GM12864 (cell line): ENCODE data around the gene SMARCC1.

Source experiments
- DNase-seq: peaks from one replicate; pipeline ENCODE4 v3.0.0-alpha.2; 2011; ENCODE audit warnings: low read depth
- H3K4me3 ChIP-seq: 2 replicates; pipeline ENCODE4 v1.5.1; 2011; ENCODE audit warnings: mild to moderate bottlenecking, low read depth, low read length, control low read depth
- TF ChIP-seq, protein P1 (sequence below): IDR thresholded peaks from 2 replicates; pipeline ENCODE4 v1.5.1; 2011; ENCODE audit warnings: low read depth, mild to moderate bottlenecking, moderate library complexity, low read length, control low read depth, inconsistent platforms; ENCODE audit errors: missing control alignments

The SMARCC1 gene

DNA sequence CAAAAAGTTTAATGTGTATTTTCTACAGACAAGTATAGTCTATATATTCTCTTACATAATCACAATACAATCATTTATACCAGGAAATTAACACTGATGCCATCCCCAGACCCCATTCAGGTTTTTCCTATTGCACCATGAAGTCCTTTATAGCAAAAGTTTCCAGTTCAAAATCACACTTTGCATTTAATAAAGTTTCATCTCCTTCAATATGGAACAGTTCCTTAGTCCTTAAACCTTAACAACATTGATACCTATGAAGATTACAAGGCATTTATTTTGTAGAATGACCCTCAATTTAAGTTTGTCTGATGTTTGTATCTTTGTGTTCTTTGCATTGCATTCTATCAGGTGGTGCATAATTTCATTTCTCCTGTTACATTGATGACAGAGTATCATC lies 2.0 kb upstream of the SMARCC1 start:
- DNase-seq, result no peak
- no peak overlapping the region; the same call in 1 of the 2 replicates for H3K4me3 ChIP-seq
- TF ChIP-seq, protein P1, sequence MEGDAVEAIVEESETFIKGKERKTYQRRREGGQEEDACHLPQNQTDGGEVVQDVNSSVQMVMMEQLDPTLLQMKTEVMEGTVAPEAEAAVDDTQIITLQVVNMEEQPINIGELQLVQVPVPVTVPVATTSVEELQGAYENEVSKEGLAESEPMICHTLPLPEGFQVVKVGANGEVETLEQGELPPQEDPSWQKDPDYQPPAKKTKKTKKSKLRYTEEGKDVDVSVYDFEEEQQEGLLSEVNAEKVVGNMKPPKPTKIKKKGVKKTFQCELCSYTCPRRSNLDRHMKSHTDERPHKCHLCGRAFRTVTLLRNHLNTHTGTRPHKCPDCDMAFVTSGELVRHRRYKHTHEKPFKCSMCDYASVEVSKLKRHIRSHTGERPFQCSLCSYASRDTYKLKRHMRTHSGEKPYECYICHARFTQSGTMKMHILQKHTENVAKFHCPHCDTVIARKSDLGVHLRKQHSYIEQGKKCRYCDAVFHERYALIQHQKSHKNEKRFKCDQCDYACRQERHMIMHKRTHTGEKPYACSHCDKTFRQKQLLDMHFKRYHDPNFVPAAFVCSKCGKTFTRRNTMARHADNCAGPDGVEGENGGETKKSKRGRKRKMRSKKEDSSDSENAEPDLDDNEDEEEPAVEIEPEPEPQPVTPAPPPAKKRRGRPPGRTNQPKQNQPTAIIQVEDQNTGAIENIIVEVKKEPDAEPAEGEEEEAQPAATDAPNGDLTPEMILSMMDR, result no peak

DNA sequence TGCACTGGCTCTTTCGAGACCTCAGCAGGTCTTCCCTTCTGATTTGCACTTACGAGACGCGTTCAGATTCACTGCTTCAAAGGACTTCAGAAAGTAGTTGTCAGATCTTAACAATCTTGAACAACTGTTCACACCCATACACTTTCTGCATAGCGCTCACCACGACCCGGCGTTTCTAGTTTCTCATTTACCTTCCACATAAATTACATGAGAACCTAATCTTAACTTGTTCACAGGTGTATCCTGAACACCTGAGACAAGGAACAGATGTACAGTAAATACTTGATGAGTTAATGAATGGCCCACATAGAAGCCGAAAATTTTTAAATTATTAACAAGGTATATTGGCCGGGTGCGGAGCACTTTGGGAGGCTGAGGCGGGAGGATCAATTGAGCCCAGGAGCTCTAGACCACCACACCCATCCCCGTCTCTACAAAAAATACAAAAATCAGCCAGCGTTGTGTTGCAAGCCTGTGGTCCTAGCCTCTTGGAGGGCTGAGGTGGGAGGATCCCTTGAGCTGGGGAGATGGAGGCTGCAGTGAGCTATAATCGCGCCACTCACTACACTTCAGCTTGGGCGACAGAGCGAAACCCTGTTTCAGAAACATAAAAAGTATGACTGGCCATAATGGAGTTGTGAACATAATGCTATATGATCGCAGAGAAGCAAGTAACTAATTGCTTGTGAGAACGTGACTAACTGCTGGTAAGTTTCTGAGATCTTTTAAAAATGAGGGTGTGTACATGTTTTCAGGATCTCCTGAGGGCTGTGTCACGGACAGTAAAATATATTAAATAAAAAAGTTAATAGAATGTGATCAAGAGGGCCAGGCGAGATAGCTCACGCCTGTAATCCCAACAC lies 984 bp upstream of the SMARCC1 start:
- TF ChIP-seq, protein P1, result no peak
- peak; percentile 39 for DNase-seq
- H3K4me3 ChIP-seq, result peak overlapping the region; percentile 81

DNA sequence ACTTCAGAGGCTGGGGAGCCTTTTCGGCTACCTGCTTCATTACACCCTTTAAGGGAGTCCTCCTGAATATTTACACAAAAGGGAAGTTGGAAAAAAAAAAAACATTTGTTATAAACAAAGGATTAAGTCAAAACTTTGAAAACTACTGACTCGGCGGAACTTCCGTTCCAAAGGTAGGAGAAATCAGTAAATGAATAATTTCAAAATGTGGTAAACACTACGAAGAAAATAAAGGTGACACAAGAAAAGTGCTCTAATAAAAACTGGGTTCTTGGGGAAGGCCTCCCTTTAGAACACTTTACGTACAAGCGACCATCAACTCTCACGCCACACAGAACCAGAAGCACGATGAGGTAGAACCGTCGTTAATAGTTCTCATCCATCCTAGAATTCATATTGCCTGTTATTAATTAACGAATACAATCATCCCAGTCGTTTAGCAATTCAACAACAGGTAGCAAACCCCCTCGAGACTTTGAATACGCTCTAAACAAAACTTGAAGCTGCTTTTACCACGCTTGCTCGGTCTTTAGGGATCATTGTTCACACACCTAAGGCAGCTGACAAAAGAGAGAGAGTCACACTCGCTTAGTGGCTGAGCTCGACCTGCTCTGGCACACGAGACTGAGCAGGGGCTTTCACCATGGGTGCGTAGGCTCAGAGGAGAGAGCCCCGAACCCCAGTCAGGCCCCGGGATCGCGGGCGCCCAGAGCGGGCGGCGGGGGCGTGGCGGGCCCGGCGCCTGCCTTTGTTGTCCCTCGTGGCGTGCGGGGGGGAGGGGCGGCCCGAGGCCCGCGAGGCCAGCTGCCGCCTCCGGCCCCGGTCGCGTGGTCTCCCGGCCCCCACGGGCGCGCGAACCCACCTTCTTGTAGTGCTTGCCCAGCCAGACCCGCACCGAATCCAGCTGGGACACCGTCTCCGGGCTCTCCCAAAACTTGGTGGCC lies 680 bp downstream of the SMARCC1 start:
- H3K4me3 ChIP-seq, result peak overlapping the region; percentile 81
- TF ChIP-seq, protein P1, result no peak
- DNase-seq, result peak; percentile 38

DNA sequence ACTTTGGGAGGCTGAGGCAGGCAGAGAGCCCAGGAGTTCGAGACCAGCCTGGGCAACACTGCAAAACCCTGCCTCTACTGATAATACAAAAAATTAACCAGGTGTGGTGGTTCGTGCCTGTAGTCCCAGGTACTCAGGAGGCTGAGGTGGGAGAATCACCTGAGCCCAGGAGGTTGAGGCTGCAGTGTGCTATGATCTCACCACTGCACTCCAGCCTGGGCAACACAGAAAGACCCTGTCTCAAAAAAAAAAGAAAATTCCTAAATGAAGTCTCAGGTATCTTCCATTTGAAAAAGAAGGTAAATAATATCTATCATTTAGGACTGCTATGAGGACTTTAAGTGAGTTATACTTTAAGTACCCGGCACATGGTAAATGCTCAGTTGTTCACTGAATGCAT lies 2.9 kb downstream of the SMARCC1 start:
- peak overlapping the region; percentile 81 for H3K4me3 ChIP-seq
- TF ChIP-seq, protein P1, result no peak
- no peak for DNase-seq

DNA sequence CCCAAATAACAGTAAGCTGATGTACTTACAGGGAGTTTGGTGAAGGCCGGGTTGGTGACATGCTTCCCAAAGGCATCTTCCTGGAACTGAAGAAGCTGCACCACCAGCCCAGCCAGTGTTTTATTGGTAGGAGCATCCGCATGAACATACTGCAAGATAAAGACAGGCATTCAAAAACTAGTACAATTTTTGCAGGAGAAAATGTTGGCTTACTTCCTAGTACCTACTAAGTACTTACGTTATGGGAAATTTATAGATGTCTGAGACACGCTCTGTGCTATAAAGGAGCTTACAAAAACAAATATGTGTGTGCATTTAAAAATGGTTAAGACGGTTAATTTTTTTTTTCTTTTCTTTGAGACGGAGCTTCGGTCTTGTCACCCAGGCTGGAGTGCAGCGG lies 8.9 kb downstream of the SMARCC1 start:
- no peak for DNase-seq
- TF ChIP-seq, protein P1, result no peak
- H3K4me3 ChIP-seq, result no peak overlapping the region

DNA sequence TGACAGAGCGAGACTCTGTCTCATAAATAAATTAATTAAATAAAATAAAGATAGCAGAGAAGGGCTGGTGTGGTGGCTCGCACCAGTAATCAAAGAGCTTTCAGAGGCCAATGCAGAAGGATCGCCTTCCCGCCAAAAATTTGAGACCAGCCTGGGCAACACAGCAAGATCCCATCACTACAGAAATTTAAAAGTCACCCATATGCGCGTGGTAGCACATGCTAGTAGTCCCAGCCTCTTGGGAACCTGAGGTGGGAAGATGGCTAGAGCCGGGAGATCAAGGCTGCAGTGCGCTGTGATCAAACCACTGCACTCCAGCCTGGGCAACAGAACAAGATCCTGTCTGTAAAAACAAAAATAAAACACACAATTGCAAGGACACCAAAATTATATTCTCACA lies 9.6 kb downstream of the SMARCC1 start:
- DNase-seq, result no peak
- TF ChIP-seq, protein P1, result no peak
- H3K4me3 ChIP-seq, result no peak overlapping the region
